Measurements from ENCODE around the gene PMEPA1. TPM values are rescaled to one million over a fixed set of nuclear protein-coding genes. Genes with fewer than 3 reads are reported as not detected.

PMEPA1 gene
- total and polyA plus RNA-seq, 2 donors (not counting 1 experiment from before 2014, with no cell fraction given), result 9.9 to 37.4 TPM

GRCh38 chr20:57757767-57758166, 48.0 kb upstream of the PMEPA1 start:
- Histone ChIP-seq H3K27ac (ENCODE audit: low read length in 2 of 2) (no peak overlapping the region), H4K20me1 (ENCODE audit: control insufficient read depth, insufficient read depth, low read length, poor library complexity, severe bottlenecking) (no peaks in the 10 kb centered on the region), H3K9ac (ENCODE audit: low read length) (no peak overlapping the region), H3K36me3 (replicated peaks in 1 of 2; ENCODE audit: control extremely low read depth in 1 of 2, control insufficient read depth in 1 of 2, extremely low read depth in 1 of 2, insufficient read depth in 2 of 2, low read length in 1 of 2) (no peaks in the 10 kb centered on the region), H2AFZ (ENCODE audit: insufficient read depth, low read depth, low read length, poor library complexity, severe bottlenecking) (no peak overlapping the region), H3K9me3 (ENCODE audit: control extremely low read depth in 1 of 3, control insufficient read depth in 2 of 3, insufficient read depth in 1 of 3, low read length in 2 of 3) (peaks cover 0 to 14% (median 6%) of the 10 kb centered on the region in 3 donors), H3K4me3 (ENCODE audit: control extremely low read depth in 1 of 5, extremely low read depth in 1 of 5, insufficient read depth in 1 of 5, low read depth in 2 of 5, low read length in 4 of 5) (no peak overlapping the region), H3K79me2 (ENCODE audit: control insufficient read depth, insufficient read depth, low read length) (no peaks in the 10 kb centered on the region), H3K27me3 (replicated peaks in 1 of 4; ENCODE audit: control extremely low read depth in 1 of 4, control insufficient read depth in 3 of 4, insufficient read depth in 4 of 4, low read length in 3 of 4) (peaks cover 0 to 9% (median 2%) of the 10 kb centered on the region in 4 experiments), H3K4me1 (ENCODE audit: control insufficient read depth in 2 of 2, insufficient read depth in 2 of 2, low read length in 2 of 2) (peaks cover 0 to 4% of the 10 kb centered on the region in 2 donors), H3K4me2 (replicated peaks; ENCODE audit: low read depth, low read length, poor library complexity, severe bottlenecking) (no peak overlapping the region)
- 86% methylated on average over 1 of the region's 1 CpG for WGBS (ENCODE audit: insufficient coverage)
- Mint-ChIP-seq H3K9me3 (ENCODE audit: insufficient read depth) (no peaks in the 10 kb centered on the region), H3K27ac (no peak overlapping the region), H3K4me3 (no peak overlapping the region), H3K27me3 (peaks cover 48% of the 10 kb centered on the region), H3K4me1 (peaks cover 7% of the 10 kb centered on the region)
- CTCF ChIA-PET, result no interaction called here
- intact Hi-C loops (cut with micrococcal nuclease), result no loop called here
- ATAC-seq (ENCODE audit: low read depth), result no peak
- no peak for TF ChIP-seq EZH2 (IDR thresholded peaks at IDR 0.05; ENCODE audit: borderline replicate concordance, insufficient read depth, low read depth, low read length, poor library complexity, severe bottlenecking)
- no peak for TF ChIP-seq CTCF (IDR thresholded peaks at IDR 0.05)
- POLR2A ChIA-PET, result no interaction called here
- no peak for DNase-seq

GRCh38 chr20:57756921-57757320, 47.1 kb upstream of the PMEPA1 start:
- Histone ChIP-seq H3K27ac (ENCODE audit: low read length in 2 of 2) (no peak overlapping the region), H3K4me1 (ENCODE audit: control insufficient read depth in 2 of 2, insufficient read depth in 2 of 2, low read length in 2 of 2) (peaks cover 0 to 4% of the 10 kb centered on the region in 2 donors), H2AFZ (ENCODE audit: insufficient read depth, low read depth, low read length, poor library complexity, severe bottlenecking) (no peak overlapping the region), H3K4me3 (ENCODE audit: control extremely low read depth in 1 of 5, extremely low read depth in 1 of 5, insufficient read depth in 1 of 5, low read depth in 2 of 5, low read length in 4 of 5) (no peak overlapping the region), H3K79me2 (ENCODE audit: control insufficient read depth, insufficient read depth, low read length) (no peaks in the 10 kb centered on the region), H3K36me3 (replicated peaks in 1 of 2; ENCODE audit: control extremely low read depth in 1 of 2, control insufficient read depth in 1 of 2, extremely low read depth in 1 of 2, insufficient read depth in 2 of 2, low read length in 1 of 2) (no peaks in the 10 kb centered on the region), H3K9ac (ENCODE audit: low read length) (no peak overlapping the region), H4K20me1 (ENCODE audit: control insufficient read depth, insufficient read depth, low read length, poor library complexity, severe bottlenecking) (no peaks in the 10 kb centered on the region), H3K4me2 (replicated peaks; ENCODE audit: low read depth, low read length, poor library complexity, severe bottlenecking) (no peak overlapping the region), H3K9me3 (ENCODE audit: control extremely low read depth in 1 of 3, control insufficient read depth in 2 of 3, insufficient read depth in 1 of 3, low read length in 2 of 3) (peaks cover 0 to 14% (median 6%) of the 10 kb centered on the region in 3 donors), H3K27me3 (replicated peaks in 1 of 4; ENCODE audit: control extremely low read depth in 1 of 4, control insufficient read depth in 3 of 4, insufficient read depth in 4 of 4, low read length in 3 of 4) (peaks cover 0 to 6% (median 2%) of the 10 kb centered on the region in 4 experiments)
- H3K9me3 Mint-ChIP-seq (ENCODE audit: insufficient read depth), result no peaks in the 10 kb centered on the region
- peaks cover 40% of the 10 kb centered on the region for H3K27me3 Mint-ChIP-seq
- ChIA-PET POLR2A (no interaction called here), CTCF (no interaction called here)
- H3K27ac Mint-ChIP-seq, result no peak overlapping the region
- DNase-seq (no peak), ATAC-seq (ENCODE audit: low read depth) (no peak)
- TF ChIP-seq EZH2 (IDR thresholded peaks at IDR 0.05; ENCODE audit: borderline replicate concordance, insufficient read depth, low read depth, low read length, poor library complexity, severe bottlenecking) (no peak), CTCF (IDR thresholded peaks at IDR 0.05) (no peak)
- intact Hi-C loops (cut with micrococcal nuclease), result no loop called here
- no peak overlapping the region for H3K4me3 Mint-ChIP-seq
- WGBS (ENCODE audit: insufficient coverage), result 100% methylated on average over 3 of the region's 4 CpGs
- peaks cover 7% of the 10 kb centered on the region for H3K4me1 Mint-ChIP-seq
